ENCODE results near the gene TRMT61A.

Gene TRMT61A

GRCh38 chr14:103528587-103529382 is at the start of gene TRMT61A:
Gene TRMT61A, plus strand, starts transcription at chr14:103529196. Its CDS starts 783 bp downstream, at chr14:103529979.
- peak; percentile 84 for DNase-seq (ENCODE audit: low spot score)

GRCh38 chr14:103480595-103480994 is 48.4 kb upstream of the TRMT61A start:
- DNase-seq (ENCODE audit: low spot score) = no peak

GRCh38 chr14:103483600-103483999 is 45.4 kb upstream of the TRMT61A start:
- DNase-seq (ENCODE audit: low spot score) = no peak

- no peak for DNase-seq (ENCODE audit: low spot score)
These were observed 43.5 kb upstream of the TRMT61A start for GRCh38 chr14:103485504-103485903.

- DNase-seq (ENCODE audit: low spot score) = no peak
These were observed 40.9 kb upstream of the TRMT61A start for GRCh38 chr14:103488071-103488470.

GRCh38 chr14:103488960-103489359 is 40.0 kb upstream of the TRMT61A start:
- no peak for DNase-seq (ENCODE audit: low spot score)

GRCh38 chr14:103489621-103490020 is 39.4 kb upstream of the TRMT61A start:
- no peak for DNase-seq (ENCODE audit: low spot score)

- DNase-seq (ENCODE audit: low spot score) = no peak
These were observed 37.3 kb upstream of the TRMT61A start for GRCh38 chr14:103491691-103492090.

GRCh38 chr14:103492156-103492925 is 36.7 kb upstream of the TRMT61A start:
- DNase-seq (ENCODE audit: low spot score) = no peak

GRCh38 chr14:103495854-103496253 is 33.1 kb upstream of the TRMT61A start:
- DNase-seq (ENCODE audit: low spot score) = no peak

- DNase-seq (ENCODE audit: low spot score) = no peak
These were observed 32.2 kb upstream of the TRMT61A start for GRCh38 chr14:103496776-103497175.

GRCh38 chr14:103499709-103500108 is 29.3 kb upstream of the TRMT61A start:
- DNase-seq (ENCODE audit: low spot score) = no peak

- peak; percentile 83 for DNase-seq (ENCODE audit: low spot score)
These were observed 28.6 kb upstream of the TRMT61A start for GRCh38 chr14:103500148-103500990.

- no peak for DNase-seq (ENCODE audit: low spot score)
These were observed 27.7 kb upstream of the TRMT61A start for GRCh38 chr14:103501041-103501870.

GRCh38 chr14:103501921-103502669 is 26.9 kb upstream of the TRMT61A start:
- no peak for DNase-seq (ENCODE audit: low spot score)

GRCh38 chr14:103502877-103503276 is 26.1 kb upstream of the TRMT61A start:
- DNase-seq (ENCODE audit: low spot score) = no peak

- no peak for DNase-seq (ENCODE audit: low spot score)
These were observed 25.7 kb upstream of the TRMT61A start for GRCh38 chr14:103503296-103503695.

- no peak for DNase-seq (ENCODE audit: low spot score)
These were observed 23.9 kb upstream of the TRMT61A start for GRCh38 chr14:103504991-103505565.

GRCh38 chr14:103507751-103508150 is 21.2 kb upstream of the TRMT61A start:
- no peak for DNase-seq (ENCODE audit: low spot score)

Data from hematopoietic multipotent progenitor cell treated with erythropoietin and hydrocortisone succinate and interleukin-3 and kit ligand, for 15 days (in vitro differentiated cells).